Measurements from ENCODE around the gene PLEKHM2. TPM values are rescaled to one million over a fixed set of nuclear protein-coding genes. Genes with fewer than 3 reads are reported as not detected.

The PLEKHM2 gene
- total RNA-seq, 5 donors from 2014 or later (not counting 1 experiment from before 2014, with no cell fraction given): 52.5 to 65.2 (median 59.6) TPM

GRCh38 chr1:15724949-15725880 is 41.1 kb downstream of the PLEKHM2 start:
- H3K4me3 Mint-ChIP-seq: no peak overlapping the region
- H3K27ac Mint-ChIP-seq: no peak overlapping the region

GRCh38 chr1:15726508-15726907 is 42.4 kb downstream of the PLEKHM2 start:
- H3K4me1 ChIP-seq (ENCODE audit: control insufficient read depth in 1 of 2, extremely low read depth in 1 of 2, insufficient read depth in 2 of 2, low read length in 2 of 2): no peaks in the 10 kb centered on the region
- no peaks in the 10 kb centered on the region for H3K27me3 Mint-ChIP-seq
- H3K27ac Mint-ChIP-seq: no peak overlapping the region
- H3K9me3 ChIP-seq: no peaks in the 10 kb centered on the region
- no peaks in the 10 kb centered on the region for H3K27me3 ChIP-seq (replicated peaks in 1 of 2; ENCODE audit: control insufficient read depth in 2 of 2, extremely low read depth in 1 of 2, insufficient read depth in 2 of 2, low read length in 1 of 2)
- H3K27ac ChIP-seq (ENCODE audit: low read length): no peak overlapping the region
- ChIA-PET CTCF (no interaction called here), POLR2A (no interaction called here)
- 96% methylated on average over 7 of the region's 9 CpGs for WGBS (ENCODE audit: insufficient coverage)
- peaks cover 20% of the 10 kb centered on the region for H3K36me3 Mint-ChIP-seq
- H3K4me1 Mint-ChIP-seq: no peaks in the 10 kb centered on the region
- no peaks in the 10 kb centered on the region for H3K9me3 Mint-ChIP-seq
- H3K4me3 Mint-ChIP-seq: no peak overlapping the region
- peaks cover 3 to 78% of the 10 kb centered on the region in 2 donors for H3K36me3 ChIP-seq (ENCODE audit: control insufficient read depth in 2 of 2, extremely low read depth in 1 of 2, insufficient read depth in 1 of 2, low read length in 1 of 2)
- H3K4me3 ChIP-seq (ENCODE audit: control insufficient read depth in 1 of 2, extremely low read depth in 1 of 2, low read length in 1 of 2): no peak overlapping the region
- DNase-seq (no peak), ATAC-seq (replicated peaks in 1 of 4) (no peak)

More at GRCh38 chr1:15724949-15725880, 41.1 kb downstream of the PLEKHM2 start:
- H3K27me3 ChIP-seq (replicated peaks in 1 of 2; ENCODE audit: control insufficient read depth in 2 of 2, extremely low read depth in 1 of 2, insufficient read depth in 2 of 2, low read length in 1 of 2): no peaks in the 10 kb centered on the region
- no peak overlapping the region for H3K4me3 ChIP-seq (ENCODE audit: control insufficient read depth in 1 of 2, extremely low read depth in 1 of 2, low read length in 1 of 2)
- H3K36me3 ChIP-seq (ENCODE audit: control insufficient read depth in 2 of 2, extremely low read depth in 1 of 2, insufficient read depth in 1 of 2, low read length in 1 of 2): peaks cover 6 to 76% of the 10 kb centered on the region in 2 donors
- ChIA-PET POLR2A (interaction anchor here in 1 of 2 donors (0.6 kb wide), 1 partner anchor 1303 kb away, joined by 5 read pairs; no protein-coding TSS in a partner anchor), CTCF (interaction anchor here in 1 of 2 donors (0.6 kb wide), 1 partner anchor 83 kb away, joined by 3 read pairs; no protein-coding TSS in a partner anchor)
- DNase-seq (no peak), ATAC-seq (replicated peaks in 1 of 4) (no peak)
- Mint-ChIP-seq H3K36me3 (peaks cover 20% of the 10 kb centered on the region), H3K4me1 (no peaks in the 10 kb centered on the region), H3K9me3 (no peaks in the 10 kb centered on the region), H3K27me3 (no peaks in the 10 kb centered on the region)
- H3K27ac ChIP-seq (ENCODE audit: low read length): no peak overlapping the region
- 99% methylated on average over 13 of the region's 26 CpGs for WGBS (ENCODE audit: insufficient coverage)
- H3K9me3 ChIP-seq: no peaks in the 10 kb centered on the region
- H3K4me1 ChIP-seq (ENCODE audit: control insufficient read depth in 1 of 2, extremely low read depth in 1 of 2, insufficient read depth in 2 of 2, low read length in 2 of 2): no peaks in the 10 kb centered on the region

- no peak overlapping the region for H3K4me3 Mint-ChIP-seq
- H3K27ac Mint-ChIP-seq: no peak overlapping the region
These were observed 42.9 kb downstream of the PLEKHM2 start for GRCh38 chr1:15727021-15727420.

GRCh38 chr1:15727424-15727823 is 43.3 kb downstream of the PLEKHM2 start:
- no peak overlapping the region for H3K27ac ChIP-seq (ENCODE audit: low read length)
- Mint-ChIP-seq H3K36me3 (peaks cover 19% of the 10 kb centered on the region), H3K9me3 (no peaks in the 10 kb centered on the region), H3K4me1 (no peaks in the 10 kb centered on the region), H3K27me3 (no peaks in the 10 kb centered on the region), H3K27ac (no peak overlapping the region), H3K4me3 (no peak overlapping the region)
- H3K27me3 ChIP-seq (replicated peaks in 1 of 2; ENCODE audit: control insufficient read depth in 2 of 2, extremely low read depth in 1 of 2, insufficient read depth in 2 of 2, low read length in 1 of 2): no peaks in the 10 kb centered on the region
- ATAC-seq (replicated peaks in 1 of 4): no peak
- H3K4me3 ChIP-seq (ENCODE audit: control insufficient read depth in 1 of 2, extremely low read depth in 1 of 2, low read length in 1 of 2): no peak overlapping the region
- ChIA-PET POLR2A (no interaction called here), CTCF (no interaction called here)
- no peaks in the 10 kb centered on the region for H3K4me1 ChIP-seq (ENCODE audit: control insufficient read depth in 1 of 2, extremely low read depth in 1 of 2, insufficient read depth in 2 of 2, low read length in 2 of 2)
- H3K36me3 ChIP-seq (ENCODE audit: control insufficient read depth in 2 of 2, extremely low read depth in 1 of 2, insufficient read depth in 1 of 2, low read length in 1 of 2): peaks cover 3 to 82% of the 10 kb centered on the region in 2 donors
- WGBS (ENCODE audit: insufficient coverage): 99% methylated on average over 10 of the region's 13 CpGs
- H3K9me3 ChIP-seq: no peaks in the 10 kb centered on the region
- DNase-seq: no peak

More at GRCh38 chr1:15727021-15727420, 42.9 kb downstream of the PLEKHM2 start:
- Histone ChIP-seq H3K4me1 (ENCODE audit: control insufficient read depth in 1 of 2, extremely low read depth in 1 of 2, insufficient read depth in 2 of 2, low read length in 2 of 2) (no peaks in the 10 kb centered on the region), H3K27ac (ENCODE audit: low read length) (no peak overlapping the region), H3K9me3 (no peaks in the 10 kb centered on the region), H3K27me3 (replicated peaks in 1 of 2; ENCODE audit: control insufficient read depth in 2 of 2, extremely low read depth in 1 of 2, insufficient read depth in 2 of 2, low read length in 1 of 2) (no peaks in the 10 kb centered on the region), H3K4me3 (ENCODE audit: control insufficient read depth in 1 of 2, extremely low read depth in 1 of 2, low read length in 1 of 2) (no peak overlapping the region), H3K36me3 (ENCODE audit: control insufficient read depth in 2 of 2, extremely low read depth in 1 of 2, insufficient read depth in 1 of 2, low read length in 1 of 2) (peaks cover 3 to 81% of the 10 kb centered on the region in 2 donors)
- 96% methylated on average over 21 of the region's 21 CpGs for WGBS (ENCODE audit: insufficient coverage)
- Mint-ChIP-seq H3K9me3 (no peaks in the 10 kb centered on the region), H3K4me1 (no peaks in the 10 kb centered on the region), H3K27me3 (no peaks in the 10 kb centered on the region), H3K36me3 (peaks cover 20% of the 10 kb centered on the region)
- ChIA-PET CTCF (no interaction called here), POLR2A (no interaction called here)
- DNase-seq (no peak), ATAC-seq (replicated peaks in 1 of 4) (no peak)

- ATAC-seq (replicated peaks in 1 of 4): no peak
- Mint-ChIP-seq H3K36me3 (peaks cover 17% of the 10 kb centered on the region), H3K4me1 (no peaks in the 10 kb centered on the region), H3K4me3 (no peak overlapping the region), H3K9me3 (no peaks in the 10 kb centered on the region), H3K27ac (no peak overlapping the region), H3K27me3 (no peaks in the 10 kb centered on the region)
- no peak for DNase-seq
- POLR2A ChIA-PET: no interaction called here
- Histone ChIP-seq H3K4me1 (ENCODE audit: control insufficient read depth in 1 of 2, extremely low read depth in 1 of 2, insufficient read depth in 2 of 2, low read length in 2 of 2) (no peaks in the 10 kb centered on the region), H3K27me3 (replicated peaks in 1 of 2; ENCODE audit: control insufficient read depth in 2 of 2, extremely low read depth in 1 of 2, insufficient read depth in 2 of 2, low read length in 1 of 2) (no peaks in the 10 kb centered on the region), H3K9me3 (no peaks in the 10 kb centered on the region), H3K4me3 (ENCODE audit: control insufficient read depth in 1 of 2, extremely low read depth in 1 of 2, low read length in 1 of 2) (no peak overlapping the region), H3K36me3 (ENCODE audit: control insufficient read depth in 2 of 2, extremely low read depth in 1 of 2, insufficient read depth in 1 of 2, low read length in 1 of 2) (peaks cover 6 to 81% of the 10 kb centered on the region in 2 donors), H3K27ac (ENCODE audit: low read length) (no peak overlapping the region)
- CTCF ChIA-PET: interaction anchor here in 1 of 2 donors (0.5 to 0.7 kb wide), 2 partner anchors 30 to 209 kb away, joined by 3 to 4 read pairs; no protein-coding TSS in a partner anchor
- WGBS (ENCODE audit: insufficient coverage): 94% methylated on average over 18 of the region's 23 CpGs
These were observed 43.9 kb downstream of the PLEKHM2 start for GRCh38 chr1:15727866-15728534.

GRCh38 chr1:15728937-15729657 is 45.0 kb downstream of the PLEKHM2 start:
- ChIA-PET CTCF (no interaction called here), POLR2A (no interaction called here)
- no peaks in the 10 kb centered on the region for H3K4me1 ChIP-seq (ENCODE audit: control insufficient read depth in 1 of 2, extremely low read depth in 1 of 2, insufficient read depth in 2 of 2, low read length in 2 of 2)
- H3K27ac ChIP-seq (ENCODE audit: low read length): no peak overlapping the region
- 87% methylated on average over 16 of the region's 22 CpGs for WGBS (ENCODE audit: insufficient coverage)
- H3K9me3 ChIP-seq: no peaks in the 10 kb centered on the region
- no peaks in the 10 kb centered on the region for H3K27me3 ChIP-seq (replicated peaks in 1 of 2; ENCODE audit: control insufficient read depth in 2 of 2, extremely low read depth in 1 of 2, insufficient read depth in 2 of 2, low read length in 1 of 2)
- no peak overlapping the region for H3K27ac Mint-ChIP-seq
- H3K4me3 ChIP-seq (ENCODE audit: control insufficient read depth in 1 of 2, extremely low read depth in 1 of 2, low read length in 1 of 2): no peak overlapping the region
- H3K36me3 Mint-ChIP-seq: peaks cover 23% of the 10 kb centered on the region
- no peaks in the 10 kb centered on the region for H3K9me3 Mint-ChIP-seq
- H3K4me1 Mint-ChIP-seq: no peaks in the 10 kb centered on the region
- H3K36me3 ChIP-seq (ENCODE audit: control insufficient read depth in 2 of 2, extremely low read depth in 1 of 2, insufficient read depth in 1 of 2, low read length in 1 of 2): peaks cover 6 to 77% of the 10 kb centered on the region in 2 donors
- DNase-seq (no peak), ATAC-seq (replicated peaks in 1 of 4) (no peak)
- H3K27me3 Mint-ChIP-seq: no peaks in the 10 kb centered on the region
- no peak overlapping the region for H3K4me3 Mint-ChIP-seq

Data from T-cell (primary cell).